ENCODE results near the gene BORCS6. TPM values are rescaled to one million over a fixed set of nuclear protein-coding genes. Genes with fewer than 3 reads are reported as not detected.

Gene BORCS6
- total and polyA plus RNA-seq, 9 of the 15 experiments (the other 6 are each of a cell fraction or from before 2014, with no cell fraction given) = 0.01 to 7.4 (median 2.3) TPM

GRCh38 chr17:8220783-8221662 lies 31.0 kb upstream of the BORCS6 start (continued):
- TF ChIP-seq, protein P1, sequence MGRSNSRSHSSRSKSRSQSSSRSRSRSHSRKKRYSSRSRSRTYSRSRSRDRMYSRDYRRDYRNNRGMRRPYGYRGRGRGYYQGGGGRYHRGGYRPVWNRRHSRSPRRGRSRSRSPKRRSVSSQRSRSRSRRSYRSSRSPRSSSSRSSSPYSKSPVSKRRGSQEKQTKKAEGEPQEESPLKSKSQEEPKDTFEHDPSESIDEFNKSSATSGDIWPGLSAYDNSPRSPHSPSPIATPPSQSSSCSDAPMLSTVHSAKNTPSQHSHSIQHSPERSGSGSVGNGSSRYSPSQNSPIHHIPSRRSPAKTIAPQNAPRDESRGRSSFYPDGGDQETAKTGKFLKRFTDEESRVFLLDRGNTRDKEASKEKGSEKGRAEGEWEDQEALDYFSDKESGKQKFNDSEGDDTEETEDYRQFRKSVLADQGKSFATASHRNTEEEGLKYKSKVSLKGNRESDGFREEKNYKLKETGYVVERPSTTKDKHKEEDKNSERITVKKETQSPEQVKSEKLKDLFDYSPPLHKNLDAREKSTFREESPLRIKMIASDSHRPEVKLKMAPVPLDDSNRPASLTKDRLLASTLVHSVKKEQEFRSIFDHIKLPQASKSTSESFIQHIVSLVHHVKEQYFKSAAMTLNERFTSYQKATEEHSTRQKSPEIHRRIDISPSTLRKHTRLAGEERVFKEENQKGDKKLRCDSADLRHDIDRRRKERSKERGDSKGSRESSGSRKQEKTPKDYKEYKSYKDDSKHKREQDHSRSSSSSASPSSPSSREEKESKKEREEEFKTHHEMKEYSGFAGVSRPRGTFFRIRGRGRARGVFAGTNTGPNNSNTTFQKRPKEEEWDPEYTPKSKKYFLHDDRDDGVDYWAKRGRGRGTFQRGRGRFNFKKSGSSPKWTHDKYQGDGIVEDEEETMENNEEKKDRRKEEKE (IDR thresholded peaks at IDR 0.05; ENCODE audit: borderline replicate concordance in 1 of 2, control insufficient read depth in 1 of 2, low read depth in 2 of 2, low read length in 1 of 2) = 0 out of 4 replicates have a peak, but pooled peaks of 1 of the 2 experiments have one; percentile 54
- TF ChIP-seq ELF2 (CRISPR knock-in tag; IDR thresholded peaks at IDR 0.05) (no peak), TEAD2 (tag; IDR thresholded peaks at IDR 0.05) (no peak), RFX1 (IDR thresholded peaks at IDR 0.05) (no peak), NR2C2 (CRISPR knock-in tag; IDR thresholded peaks at IDR 0.05) (peak; percentile 49; the same call in 1 of the 2 replicates), NR2C2 (tag; IDR thresholded peaks at IDR 0.05) (peak; percentile 47; the same call in 1 of the 2 replicates), MTF1 (CRISPR knock-in tag; IDR thresholded peaks at IDR 0.05; ENCODE audit: borderline replicate concordance) (no peak)
- TF ChIP-seq, protein P2, sequence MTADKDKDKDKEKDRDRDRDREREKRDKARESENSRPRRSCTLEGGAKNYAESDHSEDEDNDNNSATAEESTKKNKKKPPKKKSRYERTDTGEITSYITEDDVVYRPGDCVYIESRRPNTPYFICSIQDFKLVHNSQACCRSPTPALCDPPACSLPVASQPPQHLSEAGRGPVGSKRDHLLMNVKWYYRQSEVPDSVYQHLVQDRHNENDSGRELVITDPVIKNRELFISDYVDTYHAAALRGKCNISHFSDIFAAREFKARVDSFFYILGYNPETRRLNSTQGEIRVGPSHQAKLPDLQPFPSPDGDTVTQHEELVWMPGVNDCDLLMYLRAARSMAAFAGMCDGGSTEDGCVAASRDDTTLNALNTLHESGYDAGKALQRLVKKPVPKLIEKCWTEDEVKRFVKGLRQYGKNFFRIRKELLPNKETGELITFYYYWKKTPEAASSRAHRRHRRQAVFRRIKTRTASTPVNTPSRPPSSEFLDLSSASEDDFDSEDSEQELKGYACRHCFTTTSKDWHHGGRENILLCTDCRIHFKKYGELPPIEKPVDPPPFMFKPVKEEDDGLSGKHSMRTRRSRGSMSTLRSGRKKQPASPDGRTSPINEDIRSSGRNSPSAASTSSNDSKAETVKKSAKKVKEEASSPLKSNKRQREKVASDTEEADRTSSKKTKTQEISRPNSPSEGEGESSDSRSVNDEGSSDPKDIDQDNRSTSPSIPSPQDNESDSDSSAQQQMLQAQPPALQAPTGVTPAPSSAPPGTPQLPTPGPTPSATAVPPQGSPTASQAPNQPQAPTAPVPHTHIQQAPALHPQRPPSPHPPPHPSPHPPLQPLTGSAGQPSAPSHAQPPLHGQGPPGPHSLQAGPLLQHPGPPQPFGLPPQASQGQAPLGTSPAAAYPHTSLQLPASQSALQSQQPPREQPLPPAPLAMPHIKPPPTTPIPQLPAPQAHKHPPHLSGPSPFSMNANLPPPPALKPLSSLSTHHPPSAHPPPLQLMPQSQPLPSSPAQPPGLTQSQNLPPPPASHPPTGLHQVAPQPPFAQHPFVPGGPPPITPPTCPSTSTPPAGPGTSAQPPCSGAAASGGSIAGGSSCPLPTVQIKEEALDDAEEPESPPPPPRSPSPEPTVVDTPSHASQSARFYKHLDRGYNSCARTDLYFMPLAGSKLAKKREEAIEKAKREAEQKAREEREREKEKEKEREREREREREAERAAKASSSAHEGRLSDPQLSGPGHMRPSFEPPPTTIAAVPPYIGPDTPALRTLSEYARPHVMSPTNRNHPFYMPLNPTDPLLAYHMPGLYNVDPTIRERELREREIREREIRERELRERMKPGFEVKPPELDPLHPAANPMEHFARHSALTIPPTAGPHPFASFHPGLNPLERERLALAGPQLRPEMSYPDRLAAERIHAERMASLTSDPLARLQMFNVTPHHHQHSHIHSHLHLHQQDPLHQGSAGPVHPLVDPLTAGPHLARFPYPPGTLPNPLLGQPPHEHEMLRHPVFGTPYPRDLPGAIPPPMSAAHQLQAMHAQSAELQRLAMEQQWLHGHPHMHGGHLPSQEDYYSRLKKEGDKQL (CRISPR knock-in tag; IDR thresholded peaks at IDR 0.05; ENCODE audit: borderline replicate concordance) = no peak
- TF ChIP-seq, protein P3, sequence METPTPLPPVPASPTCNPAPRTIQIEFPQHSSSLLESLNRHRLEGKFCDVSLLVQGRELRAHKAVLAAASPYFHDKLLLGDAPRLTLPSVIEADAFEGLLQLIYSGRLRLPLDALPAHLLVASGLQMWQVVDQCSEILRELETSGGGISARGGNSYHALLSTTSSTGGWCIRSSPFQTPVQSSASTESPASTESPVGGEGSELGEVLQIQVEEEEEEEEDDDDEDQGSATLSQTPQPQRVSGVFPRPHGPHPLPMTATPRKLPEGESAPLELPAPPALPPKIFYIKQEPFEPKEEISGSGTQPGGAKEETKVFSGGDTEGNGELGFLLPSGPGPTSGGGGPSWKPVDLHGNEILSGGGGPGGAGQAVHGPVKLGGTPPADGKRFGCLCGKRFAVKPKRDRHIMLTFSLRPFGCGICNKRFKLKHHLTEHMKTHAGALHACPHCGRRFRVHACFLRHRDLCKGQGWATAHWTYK (CRISPR knock-in tag; IDR thresholded peaks at IDR 0.05) = no peak
- TF ChIP-seq, protein P4, sequence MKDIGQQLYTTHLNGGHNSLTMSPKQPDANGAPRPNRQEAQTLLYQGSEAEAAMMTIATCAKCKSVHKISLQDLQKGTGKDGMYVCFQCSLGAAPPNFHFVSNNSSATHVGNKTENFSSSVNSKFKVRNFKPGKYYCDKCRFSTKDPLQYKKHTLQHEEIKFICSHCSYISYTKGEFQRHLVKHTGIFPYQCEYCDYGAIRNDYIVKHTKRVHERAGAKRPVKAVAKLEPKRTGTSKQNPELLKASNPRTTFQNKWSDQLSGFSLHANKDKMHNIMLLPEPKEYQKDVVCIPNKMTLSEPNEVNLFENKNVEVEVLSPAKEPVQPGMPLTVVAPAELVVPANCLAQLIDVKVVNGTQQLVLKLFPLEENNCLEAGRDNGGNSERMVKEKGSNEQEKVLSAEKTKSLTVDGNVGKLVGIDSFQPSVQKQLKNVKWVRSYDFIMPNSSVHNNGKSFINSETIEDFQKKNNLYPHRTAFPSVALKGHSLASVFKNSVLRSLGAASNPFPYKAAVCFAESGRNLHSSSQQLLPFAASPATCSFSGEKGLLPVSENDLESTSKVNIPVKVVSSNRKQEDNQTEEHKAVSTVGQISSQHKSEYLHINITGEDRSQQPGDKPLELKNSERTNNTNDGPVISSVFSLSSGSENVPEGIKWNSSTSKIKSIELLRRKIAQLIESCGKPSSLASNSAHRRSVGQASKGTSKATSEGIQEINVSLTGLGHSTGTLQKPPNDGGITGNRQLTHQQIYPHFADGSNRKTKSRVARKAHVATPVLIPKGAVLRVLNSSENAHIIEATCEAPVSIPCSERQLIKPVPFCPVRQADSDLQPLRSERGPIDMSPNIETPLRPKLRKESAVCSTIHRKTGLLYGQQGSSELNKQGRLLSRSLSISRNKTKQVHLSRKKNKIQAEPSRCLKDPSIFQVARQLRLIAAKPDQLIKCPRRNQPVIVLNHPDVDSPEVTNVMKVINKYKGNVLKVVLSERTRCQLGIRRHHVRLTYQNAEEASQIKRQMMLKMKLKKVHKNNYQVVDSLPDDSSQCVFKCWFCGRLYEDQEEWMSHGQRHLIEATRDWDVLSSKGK (CRISPR knock-in tag; IDR thresholded peaks at IDR 0.05) = no peak
